ENCODE results near the gene PARG.
"Not testable (repeated sequence)": the region's sequence is repeated elsewhere in the genome, so short reads cannot be mapped to it uniquely, and the experiment has no call there.

- TF ChIP-seq CTCF (IDR thresholded peaks at IDR 0.05; ENCODE audit: insufficient read depth, low read length, poor library complexity, severe bottlenecking); EZH2phosphoT487 (conservative IDR thresholded peaks at IDR 0.05; ENCODE audit: low read length): not testable (repeated sequence)
These were observed 6.3 kb upstream of the PARG start for GRCh38 chr10:49948142-49948541.
